ENCODE results near the gene SREK1IP1. TPM values are rescaled to one million over a fixed set of nuclear protein-coding genes. Genes with fewer than 3 reads are reported as not detected.

The SREK1IP1 gene
- total RNA-seq, 1 donor, result 13.3 TPM

DNA sequence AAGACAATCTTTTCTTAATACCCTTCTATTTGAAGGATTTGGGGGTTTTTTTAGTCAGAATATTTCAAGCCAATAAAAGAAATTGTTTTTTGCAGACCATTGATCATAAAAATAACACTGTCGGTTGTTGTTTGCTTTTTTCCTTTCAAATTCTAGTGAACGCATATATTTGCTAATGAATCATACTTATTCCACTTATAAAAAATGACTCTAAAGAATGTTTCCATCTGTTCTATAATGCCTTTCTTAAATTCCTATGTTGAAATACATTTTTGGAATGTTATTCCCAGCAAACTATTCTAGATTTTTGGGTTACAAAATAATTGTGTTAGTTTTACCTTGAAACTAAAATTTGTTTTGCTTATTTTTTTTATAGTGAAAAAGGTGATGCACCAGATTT lies 32.4 kb upstream of the SREK1IP1 start:
- DNase-seq (ENCODE audit: low read depth), result no peak
- no peak overlapping the region for H3K4me3 ChIP-seq (ENCODE audit: low read depth, low read length)
- TF ChIP-seq, protein P1, sequence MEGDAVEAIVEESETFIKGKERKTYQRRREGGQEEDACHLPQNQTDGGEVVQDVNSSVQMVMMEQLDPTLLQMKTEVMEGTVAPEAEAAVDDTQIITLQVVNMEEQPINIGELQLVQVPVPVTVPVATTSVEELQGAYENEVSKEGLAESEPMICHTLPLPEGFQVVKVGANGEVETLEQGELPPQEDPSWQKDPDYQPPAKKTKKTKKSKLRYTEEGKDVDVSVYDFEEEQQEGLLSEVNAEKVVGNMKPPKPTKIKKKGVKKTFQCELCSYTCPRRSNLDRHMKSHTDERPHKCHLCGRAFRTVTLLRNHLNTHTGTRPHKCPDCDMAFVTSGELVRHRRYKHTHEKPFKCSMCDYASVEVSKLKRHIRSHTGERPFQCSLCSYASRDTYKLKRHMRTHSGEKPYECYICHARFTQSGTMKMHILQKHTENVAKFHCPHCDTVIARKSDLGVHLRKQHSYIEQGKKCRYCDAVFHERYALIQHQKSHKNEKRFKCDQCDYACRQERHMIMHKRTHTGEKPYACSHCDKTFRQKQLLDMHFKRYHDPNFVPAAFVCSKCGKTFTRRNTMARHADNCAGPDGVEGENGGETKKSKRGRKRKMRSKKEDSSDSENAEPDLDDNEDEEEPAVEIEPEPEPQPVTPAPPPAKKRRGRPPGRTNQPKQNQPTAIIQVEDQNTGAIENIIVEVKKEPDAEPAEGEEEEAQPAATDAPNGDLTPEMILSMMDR (IDR thresholded peaks at IDR 0.05; ENCODE audit: insufficient read depth, low read length), result no peak

DNA sequence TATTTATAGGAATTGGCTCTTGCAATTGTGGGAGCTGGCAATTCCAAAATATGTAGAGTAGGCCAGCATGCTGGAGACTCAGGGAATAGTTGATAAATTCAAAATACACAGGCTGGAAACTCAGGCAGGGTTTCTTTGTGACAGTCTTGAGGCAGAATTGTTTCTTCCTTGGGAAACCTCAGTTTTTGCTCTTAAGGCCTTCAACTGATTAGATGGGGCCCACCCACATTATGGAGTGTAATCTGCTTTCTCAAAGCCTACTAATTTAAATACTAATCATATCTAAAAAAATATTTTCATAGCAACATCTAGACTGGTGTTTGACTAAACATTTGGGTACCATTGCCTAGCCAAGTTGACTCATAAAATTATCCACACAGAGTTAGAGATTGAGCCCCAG lies 27.8 kb upstream of the SREK1IP1 start:
- no peak for DNase-seq (ENCODE audit: low read depth)
- TF ChIP-seq, protein P1 (IDR thresholded peaks at IDR 0.05; ENCODE audit: insufficient read depth, low read length), result no peak
- H3K4me3 ChIP-seq (ENCODE audit: low read depth, low read length), result no peak overlapping the region

DNA sequence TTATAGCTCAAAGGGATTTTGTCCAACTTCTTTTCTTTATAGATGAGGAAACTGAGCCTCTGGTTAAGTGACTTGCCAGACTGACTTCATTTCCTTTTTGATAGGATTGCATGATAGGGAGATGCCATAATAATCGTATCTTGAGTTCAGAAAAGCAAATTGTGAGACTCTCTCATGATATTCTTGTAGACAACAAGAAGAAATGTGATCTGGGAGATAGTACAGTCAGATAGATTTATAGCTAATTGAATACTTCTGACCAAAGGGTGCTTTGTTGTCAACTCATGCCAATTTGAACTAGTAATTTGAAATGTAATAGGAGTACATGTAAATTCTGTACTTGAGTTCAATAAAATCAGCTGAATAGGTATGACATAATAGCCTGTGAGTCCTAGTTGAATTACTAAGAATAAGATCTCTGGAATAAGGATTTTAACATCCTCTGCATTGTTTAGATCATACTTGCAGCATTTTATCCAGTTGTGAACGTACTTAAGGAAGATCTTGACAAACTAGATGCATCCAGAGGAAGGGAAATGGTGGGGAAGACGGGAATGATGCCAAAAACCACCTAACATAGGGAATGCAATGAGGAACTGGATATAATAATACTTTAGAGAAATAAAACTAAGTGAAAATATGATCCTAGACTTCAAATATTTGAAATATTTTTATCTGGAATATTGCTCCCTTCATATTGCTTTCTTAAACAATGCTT lies 25.7 kb upstream of the SREK1IP1 start:
- H3K4me3 ChIP-seq (ENCODE audit: low read depth, low read length), result no peak overlapping the region
- TF ChIP-seq, protein P1 (IDR thresholded peaks at IDR 0.05; ENCODE audit: insufficient read depth, low read length), result no peak
- no peak for DNase-seq (ENCODE audit: low read depth)

DNA sequence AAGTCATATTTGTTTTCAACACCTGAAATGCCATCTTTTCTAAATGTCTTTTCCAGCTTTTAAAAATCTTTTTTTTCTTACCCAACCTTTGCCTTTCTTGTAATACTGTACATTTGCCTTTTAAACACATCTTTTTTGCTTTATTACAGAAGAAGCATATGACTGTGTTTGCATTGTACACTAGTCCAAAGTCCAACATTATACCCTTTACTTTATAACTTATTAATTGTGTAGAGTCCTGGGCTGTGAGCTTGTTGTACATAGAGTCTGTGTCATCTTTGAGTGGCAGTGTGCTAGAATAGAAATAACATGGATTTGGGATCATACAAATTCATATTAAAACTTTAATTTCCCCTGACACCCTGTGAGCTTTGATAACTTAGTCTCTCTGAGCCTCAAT lies 24.0 kb upstream of the SREK1IP1 start:
- TF ChIP-seq, protein P1 (IDR thresholded peaks at IDR 0.05; ENCODE audit: insufficient read depth, low read length), result no peak
- DNase-seq (ENCODE audit: low read depth), result no peak
- no peak overlapping the region for H3K4me3 ChIP-seq (ENCODE audit: low read depth, low read length)

DNA sequence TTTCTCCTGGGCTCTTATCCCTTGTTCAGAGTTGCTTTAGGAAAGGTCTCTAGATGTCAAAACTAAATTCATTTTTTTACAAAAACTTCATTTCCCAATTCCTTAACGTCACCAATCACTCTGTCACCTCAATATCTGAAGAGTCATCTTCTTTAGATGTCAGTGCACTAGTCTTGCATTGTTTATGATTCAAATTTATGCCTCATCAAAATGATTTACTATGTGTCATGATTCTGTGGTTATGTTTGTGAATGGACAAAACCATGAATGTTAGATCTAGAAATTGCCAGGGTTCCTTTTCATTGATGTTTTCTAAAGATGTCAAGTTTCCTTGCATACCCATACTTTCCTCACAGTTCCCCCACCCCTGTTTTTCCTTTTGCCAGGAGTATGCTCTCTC lies 21.7 kb upstream of the SREK1IP1 start:
- no peak overlapping the region for H3K4me3 ChIP-seq (ENCODE audit: low read depth, low read length)
- DNase-seq (ENCODE audit: low read depth), result no peak

DNA sequence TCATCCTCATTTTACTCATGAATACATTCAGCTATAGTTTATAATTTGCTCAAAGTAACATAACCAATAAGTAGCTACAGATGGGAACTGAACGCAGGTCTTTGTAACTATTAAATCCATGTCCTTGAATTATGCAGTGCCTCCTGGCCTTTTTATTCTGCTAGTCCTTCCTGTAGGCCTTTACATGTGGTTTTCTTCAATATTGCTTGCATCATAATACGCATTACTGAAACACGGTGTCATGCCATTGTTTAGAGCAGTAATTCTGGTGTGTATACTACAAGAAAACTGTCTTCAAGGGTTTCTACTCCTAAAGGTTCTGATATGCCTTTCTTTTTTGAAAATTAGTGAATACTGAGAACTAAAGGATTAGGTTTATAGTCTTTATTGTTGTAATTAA lies 21.0 kb upstream of the SREK1IP1 start:
- no peak overlapping the region for H3K4me3 ChIP-seq (ENCODE audit: low read depth, low read length)
- peak; percentile 53 for DNase-seq (ENCODE audit: low read depth)
- TF ChIP-seq, protein P1 (IDR thresholded peaks at IDR 0.05; ENCODE audit: insufficient read depth, low read length), result no peak

More for the DNA sequence above, 21.7 kb upstream of the SREK1IP1 start:
- TF ChIP-seq, protein P1 (IDR thresholded peaks at IDR 0.05; ENCODE audit: insufficient read depth, low read length), result no peak

DNA sequence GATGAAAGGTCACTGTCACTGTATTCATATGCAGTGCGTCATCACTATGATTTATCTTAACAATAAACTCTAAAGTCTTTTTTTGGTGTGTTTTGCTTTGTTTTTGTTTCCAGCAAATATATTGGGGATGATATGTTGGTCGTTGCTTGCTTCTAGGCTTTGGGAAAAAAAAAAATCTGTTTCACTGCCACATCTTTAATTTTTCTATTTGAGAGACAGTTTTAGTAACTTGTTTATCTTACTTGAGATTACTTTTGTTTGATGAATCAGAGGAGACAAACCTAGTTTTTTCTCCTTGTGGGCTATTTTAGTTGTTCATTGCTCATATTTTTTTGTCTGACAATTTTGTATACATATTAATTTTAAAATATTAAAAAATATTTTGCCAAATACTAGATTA lies 19.7 kb upstream of the SREK1IP1 start:
- DNase-seq (ENCODE audit: low read depth), result no peak
- TF ChIP-seq, protein P1 (IDR thresholded peaks at IDR 0.05; ENCODE audit: insufficient read depth, low read length), result no peak
- H3K4me3 ChIP-seq (ENCODE audit: low read depth, low read length), result no peak overlapping the region
